ENCODE data around the gene MAML2.
A peak's percentile ranks its signal among the peaks of the same experiment; 100 is the strongest.

MAML2 gene

GRCh38 chr11:96147186-96147585 is 195.8 kb downstream of the MAML2 start:
- DNase-seq: peak; percentile 40

GRCh38 chr11:96146765-96147164 is 196.2 kb downstream of the MAML2 start:
- no peak for DNase-seq

- peak; percentile 92 for DNase-seq
Measured at GRCh38 chr11:96145163-96145585, 197.8 kb downstream of the MAML2 start.

GRCh38 chr11:96144553-96144952 is 198.4 kb downstream of the MAML2 start:
- DNase-seq: no peak

- no peak for DNase-seq
Measured at GRCh38 chr11:96143041-96143521, 199.9 kb downstream of the MAML2 start.

- no peak for DNase-seq
Measured at GRCh38 chr11:96141626-96142025, 201.4 kb downstream of the MAML2 start.

GRCh38 chr11:96139691-96140090 is 203.3 kb downstream of the MAML2 start:
- DNase-seq: no peak

GRCh38 chr11:96137373-96137772 is 205.6 kb downstream of the MAML2 start:
- no peak for DNase-seq

- no peak for DNase-seq
Measured at GRCh38 chr11:96136613-96137298, 206.2 kb downstream of the MAML2 start.

- DNase-seq: no peak
Measured at GRCh38 chr11:96134602-96135001, 208.4 kb downstream of the MAML2 start.

- no peak for DNase-seq
Measured at GRCh38 chr11:96132437-96132836, 210.6 kb downstream of the MAML2 start.

GRCh38 chr11:96130061-96130620 is 212.9 kb downstream of the MAML2 start:
- DNase-seq: no peak

- no peak for DNase-seq
Measured at GRCh38 chr11:96127596-96127959, 215.4 kb downstream of the MAML2 start.

GRCh38 chr11:96126917-96127595 is 215.9 kb downstream of the MAML2 start:
- no peak for DNase-seq

GRCh38 chr11:96125400-96125799 is 217.6 kb downstream of the MAML2 start:
- DNase-seq: no peak

GRCh38 chr11:96124155-96124554 is 218.8 kb downstream of the MAML2 start:
- DNase-seq: no peak

- DNase-seq: no peak
Measured at GRCh38 chr11:96123301-96123700, 219.7 kb downstream of the MAML2 start.

- peak; percentile 38 for DNase-seq
Measured at GRCh38 chr11:96122601-96123074, 220.4 kb downstream of the MAML2 start.

- DNase-seq: no peak
Measured at GRCh38 chr11:96119211-96119610, 223.8 kb downstream of the MAML2 start.

GRCh38 chr11:96116376-96116775 is 226.6 kb downstream of the MAML2 start:
- DNase-seq: no peak

GRCh38 chr11:96114178-96115064 is 228.6 kb downstream of the MAML2 start:
- no peak for DNase-seq

- DNase-seq: peak; percentile 49
Measured at GRCh38 chr11:96113193-96113681, 229.8 kb downstream of the MAML2 start.
